Activated effector memory CD4-positive, alpha-beta T cell treated with anti-CD3 and anti-CD28 coated beads, Interleukin-2, amount 50 U/mL, for 16 hours (primary cell): ENCODE measurements around the gene KIF12.

Source experiments
- DNase-seq: peaks from one replicate; pipeline ENCODE4 v3.0.0-alpha.2; 2020

Gene KIF12

DNA sequence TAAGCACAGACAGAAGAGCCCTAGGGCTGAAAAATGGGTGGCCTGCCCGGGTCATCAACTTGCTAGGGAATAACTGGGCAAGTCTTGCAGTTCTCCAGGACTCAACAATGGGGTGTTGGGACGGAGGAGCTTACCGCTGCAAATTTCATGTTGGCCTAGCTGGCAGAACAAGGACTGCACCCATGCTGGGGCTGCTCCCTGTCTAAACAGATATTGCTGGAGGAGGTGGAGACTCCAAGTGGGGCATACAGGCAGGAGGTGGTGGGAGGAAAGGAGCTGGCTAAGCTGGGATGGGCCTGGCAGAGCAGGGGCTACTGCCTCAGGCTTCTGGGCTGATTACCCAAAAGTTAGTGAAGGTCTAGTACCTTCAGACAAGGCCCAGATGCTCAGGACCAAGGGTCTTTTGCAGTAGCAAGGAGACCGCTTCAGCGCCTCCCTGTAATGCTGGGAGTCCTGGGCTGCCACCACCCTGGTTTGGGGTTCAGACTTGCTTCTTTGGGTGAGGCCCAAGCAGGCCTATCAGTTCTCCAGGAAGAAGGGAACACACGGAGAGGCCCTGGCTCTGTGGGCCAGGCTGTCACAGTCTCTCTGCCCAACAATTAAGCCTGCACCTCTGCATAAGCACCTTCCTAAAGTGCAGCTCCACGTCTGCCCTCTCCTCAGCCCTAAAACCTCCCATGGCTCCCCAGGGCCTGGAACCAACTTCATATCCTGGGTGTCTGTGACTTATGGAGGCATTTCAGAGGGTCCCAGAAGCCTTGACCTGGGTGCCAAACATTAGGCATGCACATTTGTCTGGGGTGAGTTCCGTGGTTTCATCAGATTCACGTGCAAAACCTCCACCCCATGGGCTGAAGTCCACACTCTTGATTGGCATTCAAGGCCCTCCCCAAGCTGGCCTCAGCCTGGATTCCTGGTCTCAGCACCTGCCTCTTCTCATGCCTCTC lies 24.2 kb upstream of the KIF12 start:
- DNase-seq, result peak; percentile 55

- DNase-seq, result peak; percentile 16
Observed at GRCh38 chr9:114122136-114123027, 23.3 kb upstream of the KIF12 start.

DNA sequence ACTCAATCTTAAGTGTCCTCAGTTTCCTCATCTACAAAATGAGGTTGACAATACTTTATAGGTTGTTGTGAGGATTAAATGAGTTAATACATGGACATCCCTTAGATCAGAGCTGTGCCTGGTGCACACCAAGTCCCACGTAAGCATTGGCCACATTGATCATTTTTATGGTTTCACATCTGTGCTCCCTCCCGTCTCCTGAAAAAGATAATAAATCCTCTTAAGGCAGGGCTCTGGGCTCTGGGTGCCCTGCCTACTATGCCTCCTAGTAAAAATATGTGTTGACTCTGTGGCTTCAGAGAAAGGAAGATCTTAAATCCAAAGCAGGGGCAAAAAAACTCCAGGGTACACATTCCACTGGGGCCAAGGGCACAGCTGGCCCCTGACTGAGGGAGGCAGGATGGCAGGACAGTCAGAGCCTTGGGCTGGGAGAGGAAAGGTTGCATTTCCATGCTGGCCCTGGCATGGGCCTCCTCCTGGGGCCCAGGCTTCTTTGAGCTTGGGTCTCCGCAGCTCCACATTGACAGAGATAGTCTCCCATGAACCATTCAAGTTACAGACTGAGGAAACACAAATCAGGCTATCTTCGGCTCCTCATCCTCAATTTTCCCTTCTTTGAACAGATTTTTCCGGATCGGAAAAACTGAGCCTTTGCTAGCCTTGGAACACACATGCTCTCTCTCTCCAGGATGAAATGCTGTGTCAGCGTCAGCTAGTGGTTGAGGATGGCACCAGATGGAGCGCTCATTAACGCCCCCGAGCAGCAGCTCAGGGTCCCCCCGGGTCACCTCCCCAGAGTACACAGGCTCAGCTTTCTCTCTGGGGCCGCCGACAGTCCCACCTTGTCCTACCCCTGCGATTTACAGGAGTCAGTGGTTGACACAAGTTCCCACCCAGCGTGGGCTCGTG lies 22.4 kb upstream of the KIF12 start:
- peak; percentile 50 for DNase-seq

GRCh38 chr9:114120192-114121014 lies 21.3 kb upstream of the KIF12 start:
- DNase-seq, result peak; percentile 45

- DNase-seq, result peak; percentile 19
Observed at GRCh38 chr9:114119242-114120191, 20.4 kb upstream of the KIF12 start.

- DNase-seq, result peak; percentile 33
Observed at GRCh38 chr9:114117996-114118830, 19.1 kb upstream of the KIF12 start.

GRCh38 chr9:114117614-114117995 lies 18.5 kb upstream of the KIF12 start:
- DNase-seq, result peak; percentile 9

GRCh38 chr9:114116126-114116747 lies 17.1 kb upstream of the KIF12 start:
- peak; percentile 30 for DNase-seq

DNA sequence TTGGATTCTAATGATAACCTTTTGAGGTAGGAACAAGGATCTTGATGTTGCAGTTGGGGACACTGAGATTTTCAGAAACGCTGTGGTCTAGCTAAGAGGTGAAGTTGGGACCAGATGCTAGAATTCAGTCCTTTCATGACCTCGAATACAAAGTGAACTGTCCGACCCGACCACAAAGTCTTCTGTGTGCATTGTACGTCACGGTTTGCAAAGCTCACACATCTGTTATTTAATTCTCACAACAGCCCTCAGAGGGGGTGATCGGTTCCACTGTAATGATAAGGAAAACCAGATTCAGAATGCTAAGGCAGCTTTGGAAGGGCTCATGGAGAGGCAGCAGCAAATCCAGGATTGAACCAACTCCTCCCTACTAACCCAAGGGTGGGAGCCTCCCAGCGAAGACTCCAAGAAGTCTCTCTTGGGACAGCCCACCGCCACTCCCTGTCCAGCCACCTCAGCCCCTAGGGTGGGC lies 16.6 kb upstream of the KIF12 start:
- no peak for DNase-seq

GRCh38 chr9:114114364-114114763 lies 15.3 kb upstream of the KIF12 start:
- DNase-seq, result no peak

GRCh38 chr9:114112778-114113584 lies 13.9 kb upstream of the KIF12 start:
- DNase-seq, result peak; percentile 45

- DNase-seq, result peak; percentile 10
Observed at GRCh38 chr9:114112325-114112724, 13.2 kb upstream of the KIF12 start.

DNA sequence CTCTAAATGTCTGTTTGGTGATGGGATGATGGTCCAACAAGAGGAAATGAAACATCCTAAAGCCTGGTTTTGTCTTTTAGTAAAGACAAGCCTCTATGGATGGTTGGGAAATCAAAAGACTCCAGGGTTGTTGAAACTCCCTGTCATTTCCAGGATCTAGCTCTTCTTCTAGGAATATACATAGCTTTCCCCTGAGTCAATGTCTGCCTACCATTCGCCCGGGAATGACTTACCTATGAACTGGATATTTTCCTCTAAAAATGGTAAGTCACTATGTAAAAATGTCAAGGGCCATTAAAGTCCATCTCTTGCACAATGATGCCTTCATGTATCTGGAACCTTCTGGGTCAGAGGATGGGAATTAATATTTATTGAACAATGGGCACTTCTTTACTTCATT lies 11.1 kb upstream of the KIF12 start:
- DNase-seq, result no peak

GRCh38 chr9:114109124-114109523 lies 10.0 kb upstream of the KIF12 start:
- peak; percentile 12 for DNase-seq

GRCh38 chr9:114108016-114108833 lies 9.1 kb upstream of the KIF12 start:
- DNase-seq, result peak; percentile 79

DNA sequence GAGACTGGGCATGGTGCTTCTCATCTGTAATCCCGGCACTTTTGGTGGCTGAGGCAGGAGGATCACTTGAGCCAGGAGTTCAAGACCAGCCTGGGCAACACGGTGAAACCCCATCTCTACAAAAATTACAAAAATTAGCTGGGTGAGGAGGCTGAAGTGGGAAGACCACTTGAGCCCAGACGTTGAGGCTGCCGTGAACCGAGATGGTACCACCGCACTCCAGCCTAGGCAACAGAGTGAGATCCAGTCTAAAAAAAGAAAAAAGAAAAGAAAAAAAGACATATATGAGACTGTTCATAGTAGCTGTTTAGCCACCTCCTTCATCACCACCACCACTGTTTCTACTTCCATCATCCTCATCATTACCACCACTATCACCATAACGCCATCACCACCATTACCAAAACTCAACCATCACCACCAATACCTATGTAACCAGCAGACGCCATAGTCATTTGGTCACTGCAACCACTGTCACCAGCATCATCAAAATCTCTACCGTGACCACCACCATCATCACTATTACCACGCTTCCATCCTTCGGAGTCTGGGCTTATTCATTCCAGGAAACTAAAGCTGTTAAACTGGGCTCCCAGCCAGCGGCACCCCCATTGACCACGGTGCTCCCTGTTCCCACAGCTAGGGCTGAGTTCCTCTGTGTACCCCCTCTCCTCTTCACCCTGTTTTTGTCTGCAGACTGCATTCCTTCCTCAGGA lies 8.4 kb upstream of the KIF12 start:
- peak; percentile 10 for DNase-seq
